HepG2 (cell line): ENCODE results near the gene ELMO2. TPM values are rescaled to one million over a fixed set of nuclear protein-coding genes. Genes with fewer than 3 reads are reported as not detected.

Experiments
- AHR ChIP-seq: IDR thresholded peaks from 2 replicates; pipeline ENCODE4 v1.6.1; 2018; ENCODE audit warnings: missing genetic modification reagents, missing compliant biosample characterization
- ERF ChIP-seq: IDR thresholded peaks from 2 replicates; pipeline ENCODE4 v1.6.1; 2018; ENCODE audit warnings: missing biosample characterization, missing genetic modification reagents
- HCFC1 ChIP-seq: fragments of 150-350 bp; IDR thresholded peaks from 2 replicates; pipeline ENCODE4 v1.6.1; 2014; ENCODE audit warnings: low read depth, low read length
- HNRNPH1 ChIP-seq: fragments of 200-400 bp; formaldehyde crosslinking; optimal IDR thresholded peaks from 2 replicates; pipeline ENCODE3; 2017; ENCODE audit warnings: mild to moderate bottlenecking, low read depth, low read length
- MATR3 ChIP-seq: sonication (generic); formaldehyde crosslinking; IDR thresholded peaks from 2 replicates; pipeline ENCODE4 v1.4.0; 2020; ENCODE audit warnings: missing genetic modification reagents
- MED1 ChIP-seq: sonication (generic); formaldehyde crosslinking; IDR thresholded peaks from 2 replicates; pipeline ENCODE4 v1.4.0; 2020; ENCODE audit warnings: missing genetic modification reagents
- NR2F1 ChIP-seq, 2 experiments: fragments of 450-650 bp in 1 of 2; formaldehyde crosslinking in 1 of 2; IDR thresholded peaks; 2 replicates each; pipeline versions ENCODE4 v1.5.0 to v1.6.1; 2016 to 2020; ENCODE audit warnings: mild to moderate bottlenecking in 1 of 2, missing compliant biosample characterization in 1 of 2, missing genetic modification reagents in 1 of 2, moderate library complexity in 1 of 2
- NRL ChIP-seq: sonication (generic); formaldehyde crosslinking; IDR thresholded peaks from 2 replicates; pipeline ENCODE4 v1.5.0; 2020; ENCODE audit warnings: missing genetic modification reagents, mild to moderate bottlenecking, moderate library complexity, borderline replicate concordance
- PHF20 ChIP-seq: sonication (generic); formaldehyde crosslinking; IDR thresholded peaks from 2 replicates; pipeline ENCODE4 v1.5.0; 2020; ENCODE audit warnings: mild to moderate bottlenecking, missing genetic modification reagents
- POGZ ChIP-seq: sonication (generic); formaldehyde crosslinking; IDR thresholded peaks from 2 replicates; pipeline ENCODE4 v1.4.0; 2020; ENCODE audit warnings: mild to moderate bottlenecking, missing genetic modification reagents
- RAD21 ChIP-seq: fragments of 450-650 bp; formaldehyde crosslinking; IDR thresholded peaks from 2 replicates; pipeline ENCODE4 v1.5.0; 2020; ENCODE audit warnings: mild to moderate bottlenecking
- SCMH1 ChIP-seq: sonication (generic); formaldehyde crosslinking; IDR thresholded peaks from 2 replicates; pipeline ENCODE4 v1.9.0; 2021; ENCODE audit warnings: missing genetic modification reagents, mild to moderate bottlenecking, borderline replicate concordance
- SMC3 ChIP-seq: IDR thresholded peaks from 2 replicates; pipeline ENCODE4 v1.6.1; 2011; ENCODE audit warnings: low read length, improper control_type of control experiment
- SOX6 ChIP-seq, 2 experiments: fragments of 450-650 bp in 1 of 2; sonication (generic) in 1 of 2; formaldehyde crosslinking in 1 of 2; IDR thresholded peaks; 2 replicates each; pipeline versions ENCODE4 v1.4.0 to v1.6.1; 2017 to 2020; ENCODE audit warnings: antibody characterized with exemption in 1 of 2, mild to moderate bottlenecking in 1 of 2, missing genetic modification reagents in 1 of 2
- YEATS2 ChIP-seq: sonication (generic); formaldehyde crosslinking; IDR thresholded peaks from 2 replicates; pipeline ENCODE4 v1.4.0; 2020; ENCODE audit warnings: missing genetic modification reagents, borderline replicate concordance
- ZFYVE20 ChIP-seq: sonication (generic); formaldehyde crosslinking; IDR thresholded peaks from 2 replicates; pipeline ENCODE4 v1.8.0; 2023; ENCODE audit warnings: low read depth, mild to moderate bottlenecking, moderate library complexity, missing genetic modification reagents, borderline replicate concordance
- ZNF10 ChIP-seq: sonication (generic); formaldehyde crosslinking; IDR thresholded peaks from 2 replicates; pipeline ENCODE4 v1.4.0; 2020; ENCODE audit warnings: mild to moderate bottlenecking, low read depth, missing genetic modification reagents, borderline replicate concordance
- ZNF224 ChIP-seq: sonication (generic); formaldehyde crosslinking; IDR thresholded peaks from 2 replicates; pipeline ENCODE4 v1.5.0; 2020; ENCODE audit warnings: mild to moderate bottlenecking, missing genetic modification reagents
- ZNF282 ChIP-seq: fragments of 450-650 bp; IDR thresholded peaks from 2 replicates; pipeline ENCODE4 v1.6.1; 2018; ENCODE audit not compliant: partially characterized antibody
- ZNF615 ChIP-seq: sonication (generic); formaldehyde crosslinking; IDR thresholded peaks from 2 replicates; pipeline ENCODE4 v1.5.0; 2020; ENCODE audit warnings: mild to moderate bottlenecking, missing genetic modification reagents, borderline replicate concordance
- ZNF850 ChIP-seq: sonication (generic); formaldehyde crosslinking; conservative IDR thresholded peaks from 2 replicates; pipeline ENCODE4 v1.9.0; 2021; ENCODE audit warnings: mild to moderate bottlenecking, missing genetic modification reagents
- ZSCAN25 ChIP-seq: sonication (generic); formaldehyde crosslinking; IDR thresholded peaks from 2 replicates; pipeline ENCODE4 v1.8.0; 2022; ENCODE audit warnings: mild to moderate bottlenecking, missing genetic modification reagents
- polyA plus RNA-seq, 8 experiments: library from polyadenylated mRNA; depleted of rRNA in 3 of 8; stranded (reverse) in 7 of 8; unstranded in 1 of 8; fragments of >200 nt; fragmentation: Illumina TruSeq in 4 of 8; extraction: Trizol in 4 of 8; gene quantifications; 2 replicates each; pipeline versions ENCODE4 v1.2.1 to v1.2.3, GENCODE V29; 2011 to 2016; ENCODE audit warnings: low read depth in 4 of 8, missing spikeins in 1 of 8, mixed read lengths in 1 of 8; ENCODE audit not compliant: insufficient read depth in 1 of 8
- total RNA-seq, 5 experiments: library from RNA; depleted of rRNA; stranded (reverse); fragments of >200 nt; fragmentation: Illumina TruSeq; extraction: Trizol; gene quantifications; 2 replicates each; pipeline ENCODE4 v1.2.3, GENCODE V29; 2016; ENCODE audit warnings: low read depth in 1 of 5
- TF ChIP-seq, protein P1 (sequence below): IDR thresholded peaks from 2 replicates; pipeline ENCODE4 v1.6.1; 2016; ENCODE audit warnings: low read depth, control low read depth
- TF ChIP-seq, protein P2 (sequence below): sonication (generic); formaldehyde crosslinking; IDR thresholded peaks from 2 replicates; pipeline ENCODE4 v1.5.0; 2020; ENCODE audit warnings: mild to moderate bottlenecking, missing genetic modification reagents, borderline replicate concordance

ELMO2 gene
- total and polyA plus RNA-seq, 2 of the 13 experiments (the other 11 are each of a cell fraction or from before 2014, with no cell fraction given): 30.6 to 35.7 TPM

DNA sequence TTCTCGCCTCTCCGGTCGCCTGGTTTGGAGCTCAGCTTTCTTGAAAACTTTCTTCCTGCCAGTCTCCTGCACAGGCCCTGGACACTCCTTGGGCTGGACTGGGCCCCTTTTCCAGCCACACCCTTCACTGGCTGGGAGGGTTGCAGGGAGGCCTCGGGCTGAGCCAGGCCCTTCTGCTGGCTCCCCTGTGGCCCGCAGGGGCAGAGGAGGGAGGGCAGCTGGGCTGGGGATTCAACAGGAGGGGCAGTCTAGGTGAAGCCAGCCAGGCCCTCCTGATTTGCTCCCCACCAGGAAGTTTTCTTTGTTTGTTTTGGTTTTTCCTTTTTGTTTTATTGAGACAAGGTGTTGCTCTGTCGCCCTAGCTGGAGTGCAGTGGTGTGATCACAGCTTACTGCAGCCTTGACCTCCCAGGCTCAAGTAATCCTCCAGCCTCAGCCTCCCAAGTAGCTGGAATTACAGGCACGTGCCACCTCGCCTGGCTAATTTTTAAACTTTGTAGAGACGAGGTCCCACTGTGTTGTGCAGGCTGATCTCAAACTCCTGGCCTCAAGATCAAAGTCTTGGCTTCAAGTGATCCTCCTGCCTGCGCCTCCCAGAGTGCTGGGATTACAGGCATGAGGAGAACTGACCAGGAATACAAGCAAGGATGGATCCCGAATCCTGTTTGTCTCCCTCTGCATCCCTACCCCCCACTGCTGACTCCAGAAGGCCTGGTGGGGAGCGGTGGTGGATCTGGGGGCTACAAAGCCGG, 74.6 kb downstream of the ELMO2 start (continued):
- TF ChIP-seq, protein P1, sequence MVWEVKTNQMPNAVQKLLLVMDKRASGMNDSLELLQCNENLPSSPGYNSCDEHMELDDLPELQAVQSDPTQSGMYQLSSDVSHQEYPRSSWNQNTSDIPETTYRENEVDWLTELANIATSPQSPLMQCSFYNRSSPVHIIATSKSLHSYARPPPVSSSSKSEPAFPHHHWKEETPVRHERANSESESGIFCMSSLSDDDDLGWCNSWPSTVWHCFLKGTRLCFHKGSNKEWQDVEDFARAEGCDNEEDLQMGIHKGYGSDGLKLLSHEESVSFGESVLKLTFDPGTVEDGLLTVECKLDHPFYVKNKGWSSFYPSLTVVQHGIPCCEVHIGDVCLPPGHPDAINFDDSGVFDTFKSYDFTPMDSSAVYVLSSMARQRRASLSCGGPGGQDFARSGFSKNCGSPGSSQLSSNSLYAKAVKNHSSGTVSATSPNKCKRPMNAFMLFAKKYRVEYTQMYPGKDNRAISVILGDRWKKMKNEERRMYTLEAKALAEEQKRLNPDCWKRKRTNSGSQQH: no peak
- no peak for TF ChIP-seq RAD21
- no peak for TF ChIP-seq MATR3 (CRISPR knock-in tag)
- TF ChIP-seq HCFC1: no peak
- TF ChIP-seq PHF20 (CRISPR knock-in tag): no peak
- TF ChIP-seq ERF (CRISPR knock-in tag): no peak
- no peak for TF ChIP-seq NRL (CRISPR knock-in tag)
- no peak for TF ChIP-seq ZFYVE20 (CRISPR knock-in tag)
- no peak for TF ChIP-seq HNRNPH1
- no peak for TF ChIP-seq SOX6 (IDR thresholded peaks at IDR 0.05)
- peak; percentile 42; the same call in 1 of the 2 replicates for TF ChIP-seq SOX6 (CRISPR knock-in tag; IDR thresholded peaks at IDR 0.05)
- TF ChIP-seq ZNF615: no peak
- no peak for TF ChIP-seq SCMH1 (CRISPR knock-in tag)
- TF ChIP-seq, protein P2, sequence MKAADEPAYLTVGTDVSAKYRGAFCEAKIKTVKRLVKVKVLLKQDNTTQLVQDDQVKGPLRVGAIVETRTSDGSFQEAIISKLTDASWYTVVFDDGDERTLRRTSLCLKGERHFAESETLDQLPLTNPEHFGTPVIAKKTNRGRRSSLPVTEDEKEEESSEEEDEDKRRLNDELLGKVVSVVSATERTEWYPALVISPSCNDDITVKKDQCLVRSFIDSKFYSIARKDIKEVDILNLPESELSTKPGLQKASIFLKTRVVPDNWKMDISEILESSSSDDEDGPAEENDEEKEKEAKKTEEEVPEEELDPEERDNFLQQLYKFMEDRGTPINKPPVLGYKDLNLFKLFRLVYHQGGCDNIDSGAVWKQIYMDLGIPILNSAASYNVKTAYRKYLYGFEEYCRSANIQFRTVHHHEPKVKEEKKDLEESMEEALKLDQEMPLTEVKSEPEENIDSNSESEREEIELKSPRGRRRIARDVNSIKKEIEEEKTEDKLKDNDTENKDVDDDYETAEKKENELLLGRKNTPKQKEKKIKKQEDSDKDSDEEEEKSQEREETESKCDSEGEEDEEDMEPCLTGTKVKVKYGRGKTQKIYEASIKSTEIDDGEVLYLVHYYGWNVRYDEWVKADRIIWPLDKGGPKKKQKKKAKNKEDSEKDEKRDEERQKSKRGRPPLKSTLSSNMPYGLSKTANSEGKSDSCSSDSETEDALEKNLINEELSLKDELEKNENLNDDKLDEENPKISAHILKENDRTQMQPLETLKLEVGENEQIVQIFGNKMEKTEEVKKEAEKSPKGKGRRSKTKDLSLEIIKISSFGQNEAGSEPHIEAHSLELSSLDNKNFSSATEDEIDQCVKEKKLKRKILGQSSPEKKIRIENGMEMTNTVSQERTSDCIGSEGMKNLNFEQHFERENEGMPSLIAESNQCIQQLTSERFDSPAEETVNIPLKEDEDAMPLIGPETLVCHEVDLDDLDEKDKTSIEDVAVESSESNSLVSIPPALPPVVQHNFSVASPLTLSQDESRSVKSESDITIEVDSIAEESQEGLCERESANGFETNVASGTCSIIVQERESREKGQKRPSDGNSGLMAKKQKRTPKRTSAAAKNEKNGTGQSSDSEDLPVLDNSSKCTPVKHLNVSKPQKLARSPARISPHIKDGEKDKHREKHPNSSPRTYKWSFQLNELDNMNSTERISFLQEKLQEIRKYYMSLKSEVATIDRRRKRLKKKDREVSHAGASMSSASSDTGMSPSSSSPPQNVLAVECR (CRISPR knock-in tag): 0 out of 2 replicates have a peak, but pooled peaks have one; percentile 35
- no peak for TF ChIP-seq ZNF282
- TF ChIP-seq ZNF850: no peak
- TF ChIP-seq ZNF224: no peak
- TF ChIP-seq YEATS2: no peak
- TF ChIP-seq MED1: no peak
- peak; percentile 59; the same call in 1 of the 2 replicates for TF ChIP-seq ZSCAN25
- no peak for TF ChIP-seq NR2F1 (CRISPR knock-in tag; IDR thresholded peaks at IDR 0.05)
- TF ChIP-seq ZNF10 (CRISPR knock-in tag): no peak
- no peak for TF ChIP-seq AHR (CRISPR knock-in tag)
- TF ChIP-seq POGZ (CRISPR knock-in tag): 0 out of 2 replicates have a peak, but pooled peaks have one; percentile 29
- TF ChIP-seq SMC3: no peak
